ENCODE data around the gene ADCY9. TPM values are rescaled to one million over a fixed set of nuclear protein-coding genes. Genes with fewer than 3 reads are reported as not detected.

ADCY9 gene
- total RNA-seq, 1 experiment from 2014 or later = 11.5 TPM

- Mint-ChIP-seq H3K27me3 (ENCODE audit: low read depth) (peaks cover 2% of the 10 kb centered on the region), H3K9me3 (no peaks in the 10 kb centered on the region), H3K36me3 (no peaks in the 10 kb centered on the region), H3K4me3 (no peak overlapping the region), H3K27ac (no peak overlapping the region), H3K4me1 (no peaks in the 10 kb centered on the region)
- DNase-seq (ENCODE audit: low spot score) = no peak
- ATAC-seq = no peak
- CTCF ChIA-PET = interaction anchor here (1.2 to 2.0 kb wide), 2 partner anchors 265 to 273 kb away, joined by 3 to 10 read pairs; no protein-coding TSS in a partner anchor
- POLR2A ChIA-PET = interaction anchor here (0.5 kb wide), 1 partner anchor 499 kb away, joined by 3 read pairs; no protein-coding TSS in a partner anchor
- TF ChIP-seq MXD4 (CRISPR knock-in tag; IDR thresholded peaks at IDR 0.05; ENCODE audit: borderline replicate concordance) (no peak), FOXP1 (CRISPR knock-in tag; IDR thresholded peaks at IDR 0.05; ENCODE audit: borderline replicate concordance) (no peak), USF2 (CRISPR knock-in tag; IDR thresholded peaks at IDR 0.05) (no peak), RELA (CRISPR knock-in tag; IDR thresholded peaks at IDR 0.05; ENCODE audit: borderline replicate concordance) (no peak)
- TF ChIP-seq, protein P1, sequence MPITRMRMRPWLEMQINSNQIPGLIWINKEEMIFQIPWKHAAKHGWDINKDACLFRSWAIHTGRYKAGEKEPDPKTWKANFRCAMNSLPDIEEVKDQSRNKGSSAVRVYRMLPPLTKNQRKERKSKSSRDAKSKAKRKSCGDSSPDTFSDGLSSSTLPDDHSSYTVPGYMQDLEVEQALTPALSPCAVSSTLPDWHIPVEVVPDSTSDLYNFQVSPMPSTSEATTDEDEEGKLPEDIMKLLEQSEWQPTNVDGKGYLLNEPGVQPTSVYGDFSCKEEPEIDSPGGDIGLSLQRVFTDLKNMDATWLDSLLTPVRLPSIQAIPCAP (CRISPR knock-in tag; IDR thresholded peaks at IDR 0.05) = no peak
Observed at GRCh38 chr16:3988824-3989223, 127.4 kb downstream of the ADCY9 start.

DNA sequence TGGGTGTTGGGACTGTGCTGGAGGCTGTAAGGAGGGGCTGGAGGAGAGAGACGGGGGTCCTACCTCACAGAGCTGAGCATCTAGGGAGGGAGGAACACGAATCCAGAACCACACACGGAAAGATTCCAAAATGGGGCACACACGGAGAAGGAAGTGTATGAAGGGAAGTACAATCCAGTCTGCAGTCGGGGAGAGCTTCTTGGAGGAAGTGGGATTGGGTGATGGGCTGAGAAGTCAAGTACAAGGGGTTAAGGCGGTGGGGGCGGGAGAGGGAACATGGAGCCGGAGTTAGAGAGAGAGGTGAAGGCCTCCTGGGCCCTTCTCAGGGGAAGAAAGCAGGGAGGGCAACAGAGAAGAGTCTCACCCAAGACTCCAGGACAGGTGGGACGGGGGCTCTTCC lies 128.2 kb downstream of the ADCY9 start:
- Mint-ChIP-seq H3K4me3 (no peak overlapping the region), H3K9me3 (no peaks in the 10 kb centered on the region), H3K27ac (no peak overlapping the region), H3K36me3 (no peaks in the 10 kb centered on the region), H3K4me1 (peaks cover 6% of the 10 kb centered on the region), H3K27me3 (ENCODE audit: low read depth) (peaks cover 9% of the 10 kb centered on the region)
- no peak for DNase-seq (ENCODE audit: low spot score)
- CTCF ChIA-PET = no interaction called here
- POLR2A ChIA-PET = no interaction called here
- no peak for ATAC-seq
- TF ChIP-seq ATF1 (CRISPR knock-in tag; IDR thresholded peaks at IDR 0.05) (no peak), TP53 (CRISPR knock-in tag; IDR thresholded peaks at IDR 0.05) (no peak), GABPB1 (CRISPR knock-in tag; IDR thresholded peaks at IDR 0.05) (no peak), NR1H2 (CRISPR knock-in tag; IDR thresholded peaks at IDR 0.05) (no peak), ZNF532 (CRISPR knock-in tag; IDR thresholded peaks at IDR 0.05; ENCODE audit: borderline replicate concordance) (no peak), USF2 (CRISPR knock-in tag; IDR thresholded peaks at IDR 0.05) (no peak), JAZF1 (CRISPR knock-in tag; IDR thresholded peaks at IDR 0.05) (no peak), ETV6 (CRISPR knock-in tag; IDR thresholded peaks at IDR 0.05) (no peak), KAT7 (CRISPR knock-in tag; IDR thresholded peaks at IDR 0.05; ENCODE audit: borderline replicate concordance) (no peak), EMX1 (CRISPR knock-in tag; IDR thresholded peaks at IDR 0.05) (no peak), AR (CRISPR knock-in tag; IDR thresholded peaks at IDR 0.05) (no peak), ZNF263 (CRISPR knock-in tag; IDR thresholded peaks at IDR 0.05; ENCODE audit: low read depth) (no peak), SOX15 (CRISPR knock-in tag; IDR thresholded peaks at IDR 0.05) (no peak), NR3C1 (CRISPR knock-in tag; conservative IDR thresholded peaks at IDR 0.05; ENCODE audit: low read depth) (no peak), FOXK1 (CRISPR knock-in tag; IDR thresholded peaks at IDR 0.05) (no peak)
- TF ChIP-seq, protein P2, sequence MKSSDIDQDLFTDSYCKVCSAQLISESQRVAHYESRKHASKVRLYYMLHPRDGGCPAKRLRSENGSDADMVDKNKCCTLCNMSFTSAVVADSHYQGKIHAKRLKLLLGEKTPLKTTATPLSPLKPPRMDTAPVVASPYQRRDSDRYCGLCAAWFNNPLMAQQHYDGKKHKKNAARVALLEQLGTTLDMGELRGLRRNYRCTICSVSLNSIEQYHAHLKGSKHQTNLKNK (CRISPR knock-in tag; IDR thresholded peaks at IDR 0.05) = no peak
- TF ChIP-seq, protein P3, sequence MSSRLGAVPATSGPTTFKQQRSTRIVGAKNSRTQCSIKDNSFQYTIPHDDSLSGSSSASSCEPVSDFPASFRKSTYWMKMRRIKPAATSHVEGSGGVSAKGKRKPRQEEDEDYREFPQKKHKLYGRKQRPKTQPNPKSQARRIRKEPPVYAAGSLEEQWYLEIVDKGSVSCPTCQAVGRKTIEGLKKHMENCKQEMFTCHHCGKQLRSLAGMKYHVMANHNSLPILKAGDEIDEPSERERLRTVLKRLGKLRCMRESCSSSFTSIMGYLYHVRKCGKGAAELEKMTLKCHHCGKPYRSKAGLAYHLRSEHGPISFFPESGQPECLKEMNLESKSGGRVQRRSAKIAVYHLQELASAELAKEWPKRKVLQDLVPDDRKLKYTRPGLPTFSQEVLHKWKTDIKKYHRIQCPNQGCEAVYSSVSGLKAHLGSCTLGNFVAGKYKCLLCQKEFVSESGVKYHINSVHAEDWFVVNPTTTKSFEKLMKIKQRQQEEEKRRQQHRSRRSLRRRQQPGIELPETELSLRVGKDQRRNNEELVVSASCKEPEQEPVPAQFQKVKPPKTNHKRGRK (CRISPR knock-in tag; IDR thresholded peaks at IDR 0.05; ENCODE audit: borderline replicate concordance) = no peak
- TF ChIP-seq, protein P4, sequence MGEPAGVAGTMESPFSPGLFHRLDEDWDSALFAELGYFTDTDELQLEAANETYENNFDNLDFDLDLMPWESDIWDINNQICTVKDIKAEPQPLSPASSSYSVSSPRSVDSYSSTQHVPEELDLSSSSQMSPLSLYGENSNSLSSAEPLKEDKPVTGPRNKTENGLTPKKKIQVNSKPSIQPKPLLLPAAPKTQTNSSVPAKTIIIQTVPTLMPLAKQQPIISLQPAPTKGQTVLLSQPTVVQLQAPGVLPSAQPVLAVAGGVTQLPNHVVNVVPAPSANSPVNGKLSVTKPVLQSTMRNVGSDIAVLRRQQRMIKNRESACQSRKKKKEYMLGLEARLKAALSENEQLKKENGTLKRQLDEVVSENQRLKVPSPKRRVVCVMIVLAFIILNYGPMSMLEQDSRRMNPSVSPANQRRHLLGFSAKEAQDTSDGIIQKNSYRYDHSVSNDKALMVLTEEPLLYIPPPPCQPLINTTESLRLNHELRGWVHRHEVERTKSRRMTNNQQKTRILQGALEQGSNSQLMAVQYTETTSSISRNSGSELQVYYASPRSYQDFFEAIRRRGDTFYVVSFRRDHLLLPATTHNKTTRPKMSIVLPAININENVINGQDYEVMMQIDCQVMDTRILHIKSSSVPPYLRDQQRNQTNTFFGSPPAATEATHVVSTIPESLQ (CRISPR knock-in tag; IDR thresholded peaks at IDR 0.05) = no peak
